Endometrial microvascular endothelial cells (primary cell): ENCODE results near the gene CHRDL2. TPM values are rescaled to one million over a fixed set of nuclear protein-coding genes. Genes with fewer than 3 reads are reported as not detected.

ENCODE experiments used
- in situ Hi-C: cut with HindIII; loops from 2 replicates; pipeline ENCODE4 v1.10.0; 2017; ENCODE audit warnings: low sequenced_read_pairs, low pct_unique_long_range_greater_than_20kb; ENCODE audit errors: inconsistent ontology term
- total RNA-seq: library from RNA; depleted of rRNA; stranded (reverse); fragments of >200 nt; gene quantifications from one replicate; pipeline ENCODE4 v1.2.3, GENCODE V29; 2015; ENCODE audit errors: inconsistent ontology term

The CHRDL2 gene
- total RNA-seq, 1 donor from 2014 or later = not detected

GRCh38 chr11:74694136-74694930, 36.9 kb downstream of the CHRDL2 start:
- in situ Hi-C loops = no loop called here

DNA sequence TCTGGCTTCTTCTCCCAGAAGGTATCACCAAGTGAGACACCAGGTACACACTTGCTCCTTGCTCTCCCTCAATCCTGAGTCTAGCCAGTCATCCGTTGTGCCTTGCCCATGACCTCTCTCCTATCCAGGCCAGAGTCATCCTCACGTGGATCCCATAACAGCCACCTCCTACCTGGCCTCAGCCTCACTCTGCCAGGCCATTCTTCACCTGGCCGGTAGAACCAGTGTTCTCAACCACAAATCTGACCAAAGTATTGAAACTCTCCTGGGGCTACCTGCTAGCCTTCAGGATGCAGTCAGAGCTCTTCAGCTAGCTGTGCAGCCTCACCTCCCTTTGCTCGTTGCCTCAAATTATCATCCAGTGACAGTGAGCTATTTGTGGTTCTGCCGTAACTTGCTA, 37.7 kb downstream of the CHRDL2 start:
- in situ Hi-C loops = no loop called here

DNA sequence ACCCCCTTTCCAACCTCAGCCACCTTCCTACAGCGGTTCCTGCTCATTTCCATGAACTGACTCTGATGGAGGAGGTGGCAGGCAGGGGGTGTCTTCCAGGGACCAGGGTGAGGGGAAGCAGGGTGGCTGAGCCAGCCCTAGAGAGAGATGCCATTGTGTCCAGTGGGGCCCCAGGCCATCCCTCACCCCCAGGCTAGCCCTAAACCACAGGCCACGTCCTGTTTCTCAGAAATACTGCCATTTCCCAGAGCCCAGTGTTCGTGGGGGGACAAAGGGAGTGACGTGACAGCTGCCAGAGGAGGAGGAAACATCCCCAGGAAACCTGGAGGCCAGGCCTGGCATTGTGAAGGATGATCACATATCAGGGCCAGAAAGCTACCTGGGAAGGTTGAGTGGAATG, 39.5 kb downstream of the CHRDL2 start:
- in situ Hi-C loops = no loop called here

GRCh38 chr11:74689666-74690065, 41.6 kb downstream of the CHRDL2 start:
- in situ Hi-C loops = no loop called here

DNA sequence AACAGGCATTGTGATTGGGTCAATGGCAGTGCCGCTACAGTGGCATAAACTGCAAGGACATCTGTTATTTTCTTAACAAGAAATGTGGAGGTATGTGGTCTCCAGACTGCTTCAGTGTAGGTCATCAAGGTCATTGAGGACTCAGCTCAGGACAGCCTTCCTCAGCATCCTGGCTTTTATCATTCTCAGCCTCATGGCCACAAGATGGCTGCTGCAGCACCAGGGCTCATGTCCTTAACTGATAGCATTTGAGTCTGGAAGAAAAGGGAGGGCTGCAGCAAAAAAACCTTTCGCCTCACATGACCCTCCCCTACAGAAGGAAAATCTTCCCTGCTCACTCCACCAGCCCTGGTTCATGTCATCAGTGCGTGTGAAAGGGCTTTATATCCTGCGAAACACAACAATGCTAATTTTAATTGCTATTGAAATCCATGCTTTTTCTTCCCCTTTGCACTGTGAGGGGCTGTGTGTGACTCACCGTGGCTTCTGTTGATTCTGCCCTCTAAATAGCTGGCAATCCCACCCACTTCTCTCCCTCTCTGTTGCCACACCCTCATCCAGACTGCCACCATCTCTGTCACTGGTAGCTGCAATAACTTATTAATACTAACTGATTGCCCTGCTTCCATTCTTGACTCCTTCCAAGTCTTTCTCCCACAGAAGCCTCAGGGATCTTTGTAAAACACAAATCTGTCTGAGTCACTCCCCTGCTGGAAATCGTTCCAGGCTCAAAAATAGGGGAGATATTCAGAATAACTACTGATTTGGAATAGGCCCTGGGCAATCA, 43.8 kb downstream of the CHRDL2 start:
- in situ Hi-C loops = no loop called here

DNA sequence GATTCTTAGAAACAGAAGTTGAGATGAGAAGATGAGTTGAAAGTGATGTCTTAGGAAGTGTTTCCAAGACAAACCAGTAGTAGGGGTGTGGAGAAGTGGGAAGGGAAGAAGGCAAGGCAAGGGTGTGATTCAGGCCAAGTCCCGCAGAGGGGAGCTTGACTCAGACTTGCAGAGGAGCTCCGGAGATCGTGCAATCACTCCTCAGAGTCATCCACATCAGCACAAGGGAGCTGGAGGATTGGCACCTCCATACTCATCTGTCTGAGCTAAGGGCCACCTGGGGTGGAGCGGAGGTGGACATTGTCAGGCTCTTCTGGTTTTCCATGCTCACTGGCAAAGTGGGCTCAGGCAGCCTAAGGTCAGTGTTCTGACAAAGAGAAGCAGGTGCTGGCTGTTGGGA, 44.4 kb downstream of the CHRDL2 start:
- in situ Hi-C loops = no loop called here

- in situ Hi-C loops = no loop called here
Observed at GRCh38 chr11:74685905-74686304, 45.3 kb downstream of the CHRDL2 start.

DNA sequence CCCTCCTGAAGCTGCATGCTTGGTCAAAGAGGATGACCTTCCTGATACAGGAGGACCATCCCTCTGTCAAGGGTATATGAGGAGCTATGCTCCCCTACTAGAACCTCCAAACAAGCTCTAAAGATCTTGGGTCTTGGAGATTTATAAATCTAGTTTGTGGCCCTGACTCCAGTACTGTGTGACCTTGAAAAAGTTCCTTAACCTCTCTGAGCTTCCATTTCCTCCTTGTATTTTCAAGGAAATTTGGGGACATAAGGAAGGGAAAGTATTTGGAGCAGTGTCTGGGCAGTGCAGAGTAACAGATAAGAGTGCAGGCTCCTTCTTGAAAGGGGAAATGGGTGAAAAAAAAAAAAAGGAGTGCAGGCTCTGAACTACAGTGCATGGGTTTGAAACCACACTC, 45.9 kb downstream of the CHRDL2 start:
- in situ Hi-C loops = no loop called here

- in situ Hi-C loops = no loop called here
Observed at GRCh38 chr11:74684661-74685060, 46.6 kb downstream of the CHRDL2 start.

DNA sequence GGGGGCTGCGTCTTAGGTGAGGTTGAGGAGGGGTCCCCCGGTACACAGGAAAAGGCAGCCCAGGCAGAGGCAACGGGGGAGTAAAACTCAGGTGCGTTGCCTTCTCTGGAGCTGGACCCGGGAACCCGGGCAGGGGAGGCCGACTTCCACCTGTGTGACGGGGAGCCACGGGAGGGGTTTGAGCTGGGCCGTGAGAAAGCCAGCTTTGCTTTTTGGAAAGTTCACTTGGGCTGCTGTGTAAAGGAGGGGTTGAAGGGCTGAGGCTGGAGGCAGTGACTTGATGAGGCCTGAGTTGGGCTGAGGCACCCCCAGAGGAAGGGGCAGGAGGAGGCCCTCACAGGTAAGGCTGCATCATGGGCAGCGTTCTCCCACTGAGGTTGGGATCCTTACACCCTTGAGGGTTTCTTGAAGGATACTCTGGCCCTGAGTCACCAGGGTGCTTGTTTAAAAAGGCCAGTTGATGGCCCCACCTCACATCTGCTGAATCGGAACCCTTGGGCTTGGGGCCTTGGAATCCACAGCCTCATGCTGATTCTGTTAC, 47.2 kb downstream of the CHRDL2 start:
- in situ Hi-C loops = no loop called here

DNA sequence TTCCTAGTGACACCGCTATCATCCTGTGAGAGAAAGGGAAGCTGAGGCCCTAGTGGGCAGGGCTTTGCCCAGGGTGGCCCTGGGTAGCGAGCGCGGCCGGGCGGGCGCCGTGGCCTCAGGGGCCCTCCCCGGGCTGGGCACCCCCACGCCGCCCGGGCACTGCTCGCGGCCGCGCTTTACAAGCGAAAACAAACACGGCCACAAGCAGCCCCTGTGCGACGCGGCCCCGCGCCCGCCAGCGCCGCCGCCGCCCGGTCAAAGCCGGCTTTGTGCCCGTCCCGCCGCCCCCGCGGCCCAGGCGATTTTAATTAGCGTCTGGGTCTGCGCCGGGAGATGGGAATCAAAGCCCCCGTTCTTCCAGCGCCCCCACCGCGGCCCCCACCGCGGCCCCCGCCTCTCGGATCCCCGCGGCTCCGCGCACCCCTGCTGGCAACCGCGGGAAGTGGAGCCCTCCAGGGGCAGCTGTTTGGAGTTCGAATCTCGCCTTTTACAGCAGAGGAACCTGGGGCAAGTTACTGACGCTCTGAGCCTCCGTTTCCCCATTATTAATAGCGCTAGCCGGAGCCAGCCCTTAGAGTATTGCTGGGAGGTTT, 47.9 kb downstream of the CHRDL2 start:
- in situ Hi-C loops = no loop called here

DNA sequence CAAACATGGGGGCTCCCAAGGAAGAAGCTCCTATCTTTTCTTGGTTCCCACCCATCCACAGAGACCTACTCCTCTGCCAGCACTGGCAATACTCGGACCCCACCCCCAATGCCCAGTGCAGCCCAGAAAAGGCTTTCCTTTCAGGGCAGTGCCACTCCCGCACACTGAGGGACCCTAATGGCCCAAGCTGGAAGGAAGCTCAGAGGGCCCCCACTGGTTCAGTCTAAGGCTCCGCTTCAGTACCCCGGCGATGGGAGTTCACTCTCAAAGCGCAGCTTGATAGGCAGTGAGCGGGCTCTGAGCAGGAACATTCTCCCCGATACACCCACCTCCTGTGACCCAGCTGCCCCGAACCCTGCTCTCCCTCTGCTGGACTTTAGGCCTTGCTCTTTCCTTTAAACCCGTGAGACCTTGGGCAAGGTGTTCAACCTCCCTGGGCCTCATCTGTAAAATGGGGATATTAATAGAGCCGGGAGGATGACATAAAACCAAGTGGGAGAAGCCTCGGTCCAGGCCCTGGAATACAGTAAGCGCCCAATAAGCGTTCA, 48.4 kb downstream of the CHRDL2 start:
- in situ Hi-C loops = no loop called here

- in situ Hi-C loops = no loop called here
Observed at GRCh38 chr11:74681686-74682651, 49.3 kb downstream of the CHRDL2 start.

DNA sequence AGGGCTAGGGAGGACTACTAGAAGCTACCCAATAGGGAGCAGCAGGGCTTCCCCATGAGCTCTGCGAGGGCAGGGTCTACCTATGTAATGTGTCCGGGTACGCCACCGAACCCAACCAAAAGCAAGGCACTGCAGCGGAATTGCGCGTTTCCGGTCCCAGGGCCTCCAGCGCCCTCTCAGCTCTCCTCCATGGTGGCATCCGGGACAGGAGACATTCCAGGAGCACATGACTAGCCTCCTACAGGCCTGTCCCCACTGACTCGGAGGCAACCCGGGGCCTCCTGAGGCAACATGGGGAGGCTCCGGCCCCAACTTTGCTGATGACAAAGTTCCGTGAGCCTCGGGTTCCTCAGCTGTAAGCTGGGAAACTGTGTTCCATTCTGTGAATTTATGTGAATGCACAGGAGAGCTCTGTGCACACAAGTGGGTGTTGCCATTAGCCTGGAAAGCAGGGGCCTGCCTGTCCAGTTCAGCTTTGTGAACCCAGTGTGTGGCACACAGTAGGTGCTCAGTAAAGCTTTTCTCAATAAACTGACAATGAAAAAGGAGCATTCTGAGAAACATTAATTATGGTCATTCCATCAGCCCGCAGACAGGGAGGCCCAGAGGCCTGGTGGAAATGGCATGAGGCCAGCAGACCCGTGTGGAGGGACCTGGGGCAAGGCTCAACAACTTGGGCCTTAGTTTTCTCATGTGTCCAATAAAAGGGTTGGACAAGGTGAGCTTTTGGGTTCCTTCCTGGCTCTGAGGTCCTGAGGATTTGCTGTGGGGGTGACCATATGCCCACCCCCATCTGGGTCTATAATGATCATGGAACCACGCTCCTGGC, 50.3 kb downstream of the CHRDL2 start:
- in situ Hi-C loops = no loop called here

GRCh38 chr11:74680035-74680671, 51.1 kb downstream of the CHRDL2 start:
- in situ Hi-C loops = no loop called here

DNA sequence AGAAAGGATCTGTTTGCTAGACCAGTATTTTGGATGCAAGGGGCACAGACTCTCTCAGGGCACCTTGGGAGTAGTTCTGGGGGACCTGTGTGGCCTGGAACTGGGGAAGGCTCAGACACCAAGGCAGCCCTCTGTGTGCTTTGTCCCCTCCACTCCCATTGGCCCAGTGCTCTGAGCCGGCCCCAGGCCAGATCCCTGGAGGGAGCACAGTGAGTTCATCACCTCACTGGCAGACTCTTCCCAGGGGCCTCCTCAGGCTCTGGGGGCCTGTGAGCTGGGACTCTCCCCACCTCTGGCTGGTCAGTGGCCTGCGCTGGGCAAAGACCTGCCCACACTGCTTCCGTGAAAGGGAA, 51.7 kb downstream of the CHRDL2 start:
- in situ Hi-C loops = no loop called here
